Bronchial epithelial cell (primary cell): ENCODE data around the gene RAN. TPM values are rescaled to one million over a fixed set of nuclear protein-coding genes. Genes with fewer than 3 reads are reported as not detected.
"Not testable (repeated sequence)": the region's sequence is repeated elsewhere in the genome, so short reads cannot be mapped to it uniquely, and the experiment has no call there.

Source experiments
- DNase-seq: peaks from one replicate; pipeline ENCODE4 v3.0.0-alpha.2; 2010; ENCODE audit warnings: low read depth
- FAIRE-seq: peaks from 2 replicates; lab custom pipeline; 2011; peaks lifted over from hg19 to GRCh38; lab: Jason Lieb, UNC
- H3K27me3 ChIP-seq: 2 replicates; pipeline ENCODE4 v1.5.1; 2011; ENCODE audit warnings: low read length; ENCODE audit not compliant: control insufficient read depth, insufficient read depth
- H3K36me3 ChIP-seq: 2 replicates; pipeline ENCODE4 v1.5.1; 2011; ENCODE audit warnings: low read length; ENCODE audit not compliant: control insufficient read depth, insufficient read depth
- H3K4me3 ChIP-seq: 2 replicates; pipeline ENCODE4 v1.5.1; 2011; ENCODE audit warnings: mild to moderate bottlenecking, low read depth, low read length, control low read depth
- CTCF ChIP-seq: IDR thresholded peaks from 2 replicates; pipeline ENCODE4 v1.5.1; 2011; ENCODE audit warnings: mild to moderate bottlenecking, moderate library complexity, low read length, control low read depth, inconsistent platforms; ENCODE audit not compliant: insufficient read depth, severe bottlenecking
- total RNA-seq: library from RNA; depleted of rRNA; stranded (reverse); fragments of >200 nt; gene quantifications from 2 replicates; pipeline ENCODE4 v1.2.1, GENCODE V29; 2014

The RAN gene
- total RNA-seq, 1 donor from 2014 or later = 580 TPM

- no peak for DNase-seq
- Histone ChIP-seq H3K27me3 (no peaks in the 10 kb centered on the region), H3K36me3 (peaks cover 10% of the 10 kb centered on the region), H3K4me3 (no peak overlapping the region)
- no peak for TF ChIP-seq CTCF
- FAIRE-seq = no peak
Observed at GRCh38 chr12:130873825-130874224, 2.0 kb downstream of the RAN start.

- FAIRE-seq = no peak
- DNase-seq = no peak
- Histone ChIP-seq H3K4me3 (no peak overlapping the region), H3K36me3 (peaks cover 10% of the 10 kb centered on the region), H3K27me3 (no peaks in the 10 kb centered on the region)
- TF ChIP-seq CTCF = no peak
Observed at GRCh38 chr12:130874696-130875095, 2.8 kb downstream of the RAN start.

DNA sequence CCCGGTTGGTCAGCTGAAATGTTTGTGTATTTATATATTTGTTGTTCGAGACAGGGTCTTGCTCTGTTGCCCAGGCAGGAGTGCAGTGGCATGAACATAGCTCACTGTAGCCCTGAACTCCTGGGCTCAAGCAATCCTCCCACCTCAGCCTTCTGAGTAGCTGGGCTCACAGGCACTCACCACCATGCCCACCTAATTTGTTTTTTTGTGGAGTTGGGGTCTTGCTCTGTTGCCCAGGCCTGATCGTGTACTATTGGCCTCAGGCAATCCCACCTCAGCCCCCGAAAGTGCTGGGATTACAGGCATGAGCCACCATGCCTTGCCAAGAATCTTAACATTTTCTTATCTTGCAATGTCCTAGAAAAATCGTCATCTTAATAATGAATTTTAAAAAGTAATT is 3.3 kb downstream of the RAN start:
- DNase-seq (no peak), FAIRE-seq (no peak)
- no peak for TF ChIP-seq CTCF
- H3K27me3 ChIP-seq = no peaks in the 10 kb centered on the region
- H3K4me3 ChIP-seq = no peak overlapping the region
- peaks cover 10% of the 10 kb centered on the region for H3K36me3 ChIP-seq

GRCh38 chr12:130875708-130876107 is 3.8 kb downstream of the RAN start:
- not testable (repeated sequence) for FAIRE-seq, DNase-seq, H3K27me3 ChIP-seq, H3K4me3 ChIP-seq
- peaks cover 10% of the 10 kb centered on the region for H3K36me3 ChIP-seq

DNA sequence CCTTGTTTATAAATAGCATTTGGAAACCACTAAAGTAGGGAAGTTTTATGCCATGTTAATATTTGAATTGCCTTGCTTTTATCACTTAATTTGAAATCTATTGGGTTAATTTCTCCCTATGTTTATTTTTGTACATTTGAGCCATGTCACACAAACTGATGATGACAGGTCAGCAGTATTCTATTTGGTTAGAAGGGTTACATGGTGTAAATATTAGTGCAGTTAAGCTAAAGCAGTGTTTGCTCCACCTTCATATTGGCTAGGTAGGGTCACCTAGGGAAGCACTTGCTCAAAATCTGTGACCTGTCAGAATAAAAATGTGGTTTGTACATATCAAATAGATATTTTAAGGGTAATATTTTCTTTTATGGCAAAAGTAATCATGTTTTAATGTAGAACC is 4.4 kb downstream of the RAN start:
- no peaks in the 10 kb centered on the region for H3K27me3 ChIP-seq
- no peak for TF ChIP-seq CTCF
- no peak for FAIRE-seq
- DNase-seq = no peak
- no peak overlapping the region for H3K4me3 ChIP-seq
- H3K36me3 ChIP-seq = peaks cover 10% of the 10 kb centered on the region

- TF ChIP-seq CTCF = no peak
- DNase-seq = no peak
- H3K36me3 ChIP-seq = peaks cover 10% of the 10 kb centered on the region
- H3K27me3 ChIP-seq = no peaks in the 10 kb centered on the region
- H3K4me3 ChIP-seq = no peak overlapping the region
- no peak for FAIRE-seq
Observed at GRCh38 chr12:130876758-130877157, 4.9 kb downstream of the RAN start.
